Gastrocnemius medialis (tissue), 4 donors: ENCODE results near the gene GALNT2. TPM values are rescaled to one million over a fixed set of nuclear protein-coding genes. Genes with fewer than 3 reads are reported as not detected.

Source experiments
- ATAC-seq, 2 donors: fragments of 150-250 bp; one replicate each; pipeline ENCODE4 v1.9.1; 2016
- DNase-seq, 2 donors: peaks; one replicate each; pipeline ENCODE4 v3.0.0-alpha.2; 2019
- H3K27ac ChIP-seq, 4 donors: fragments of 200-600 bp; sonication (generic); 1 replicate in 1 of 4; 2 replicates in 3 of 4; pipeline ENCODE4 v1.5.1; 2016 to 2018; ENCODE audit warnings: mild to moderate bottlenecking in 2 of 4, moderate library complexity in 1 of 4
- H3K27me3 ChIP-seq, 3 donors: fragments of 200-600 bp; sonication (generic) in 2 of 3; 1 replicate in 1 of 3; 2 replicates in 2 of 3; pipeline versions ENCODE4 v1.5.1 to v1.6.0; 2016 to 2019; ENCODE audit warnings: mild to moderate bottlenecking in 1 of 3, moderate library complexity in 1 of 3
- H3K36me3 ChIP-seq, 2 donors: fragments of 200-600 bp; sonication (generic) in 1 of 2; one replicate each; pipeline ENCODE4 v1.5.1; 2017 to 2018
- H3K4me1 ChIP-seq, 2 donors: fragments of 200-600 bp; sonication (generic) in 1 of 2; one replicate each; pipeline ENCODE4 v1.5.1; 2016 to 2017; ENCODE audit warnings: mild to moderate bottlenecking in 2 of 2
- H3K4me3 ChIP-seq, 4 donors: fragments of 200-600 bp; sonication (generic) in 3 of 4; 1 replicate in 1 of 4; 2 replicates in 3 of 4; pipeline ENCODE4 v1.5.1; 2016 to 2019; ENCODE audit warnings: mild to moderate bottlenecking in 2 of 4
- H3K9me3 ChIP-seq, 3 donors: fragments of 200-600 bp; sonication (generic) in 2 of 3; 1 replicate in 1 of 3; 2 replicates in 2 of 3; pipeline ENCODE4 v1.5.1; 2016 to 2019
- POLR2A ChIP-seq, 2 donors: fragments of 450-650 bp; IDR thresholded peaks; one replicate each; pipeline ENCODE4 v1.6.1; 2017; ENCODE audit warnings: antibody characterized with exemption in 2 of 2, mild to moderate bottlenecking in 2 of 2, moderate library complexity in 2 of 2
- in situ Hi-C, 4 donors: fragments of 200-750 bp; cut with MboI; loops; one replicate each; pipeline versions ENCODE4 v1.15.0 to v1.8.0; 2017; ENCODE audit warnings: low sequenced_read_pairs in 4 of 4
- intact Hi-C: fragments of 100-400 bp; cut with DNase I; formaldehyde crosslinking; loops from one replicate; pipeline ENCODE4 v1.15.1; 2023; ENCODE audit warnings: low total_unique reads
- total RNA-seq, 4 donors: library from RNA; depleted of rRNA; stranded (reverse); fragments of >200 nt; gene quantifications; one replicate each; pipeline versions ENCODE4 v1.1.0 to v1.2.3, GENCODE V29; 2016
- TF ChIP-seq, protein P1 (sequence below), 5 experiments: fragments of 450-650 bp in 3 of 5; fragments of 200-600 bp in 2 of 5; sonication (generic) in 2 of 5; IDR thresholded peaks in 4 of 5; conservative IDR thresholded peaks in 1 of 5; 1 replicate in 4 of 5; 2 replicates in 1 of 5; pipeline ENCODE4 v1.5.1; 2016 to 2019; ENCODE audit warnings: antibody characterized with exemption in 5 of 5, mild to moderate bottlenecking in 3 of 5, moderate library complexity in 3 of 5

The GALNT2 gene
- total RNA-seq, 4 donors from 2014 or later: 73.7 to 106 (median 78.3) TPM

DNA sequence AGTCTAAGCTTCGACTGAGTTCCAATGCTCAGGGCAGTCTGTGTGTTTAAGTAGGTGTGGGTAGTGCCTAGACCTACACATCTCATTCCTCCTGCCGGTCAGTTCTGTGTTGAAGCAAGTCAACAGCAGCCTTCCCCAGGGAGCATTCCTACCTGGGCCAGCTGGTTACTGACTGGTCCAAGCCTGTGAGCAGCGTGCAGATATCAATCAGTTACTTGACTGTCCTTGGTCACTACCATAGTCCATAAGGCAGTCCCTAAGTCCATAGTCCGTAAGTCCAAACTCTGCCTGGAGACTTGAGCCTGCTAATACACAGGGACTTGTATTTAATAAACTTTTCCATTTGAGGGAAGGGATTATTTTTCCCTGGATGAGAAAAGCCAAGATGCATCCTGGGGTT is 187.2 kb downstream of the GALNT2 start:
- intact Hi-C loops (no loop called here), in situ Hi-C loops (no loop called here)
- Histone ChIP-seq H3K4me3 (no peak overlapping the region), H3K4me1 (peaks cover 8 to 11% of the 10 kb centered on the region in 2 donors), H3K36me3 (peaks cover 0 to 19% of the 10 kb centered on the region in 2 donors), H3K27me3 (no peaks in the 10 kb centered on the region), H3K9me3 (no peaks in the 10 kb centered on the region), H3K27ac (no peak overlapping the region)
- ATAC-seq: no peak
- DNase-seq: no peak
- no peak for TF ChIP-seq POLR2A (IDR thresholded peaks at IDR 0.05)
- TF ChIP-seq, protein P1, sequence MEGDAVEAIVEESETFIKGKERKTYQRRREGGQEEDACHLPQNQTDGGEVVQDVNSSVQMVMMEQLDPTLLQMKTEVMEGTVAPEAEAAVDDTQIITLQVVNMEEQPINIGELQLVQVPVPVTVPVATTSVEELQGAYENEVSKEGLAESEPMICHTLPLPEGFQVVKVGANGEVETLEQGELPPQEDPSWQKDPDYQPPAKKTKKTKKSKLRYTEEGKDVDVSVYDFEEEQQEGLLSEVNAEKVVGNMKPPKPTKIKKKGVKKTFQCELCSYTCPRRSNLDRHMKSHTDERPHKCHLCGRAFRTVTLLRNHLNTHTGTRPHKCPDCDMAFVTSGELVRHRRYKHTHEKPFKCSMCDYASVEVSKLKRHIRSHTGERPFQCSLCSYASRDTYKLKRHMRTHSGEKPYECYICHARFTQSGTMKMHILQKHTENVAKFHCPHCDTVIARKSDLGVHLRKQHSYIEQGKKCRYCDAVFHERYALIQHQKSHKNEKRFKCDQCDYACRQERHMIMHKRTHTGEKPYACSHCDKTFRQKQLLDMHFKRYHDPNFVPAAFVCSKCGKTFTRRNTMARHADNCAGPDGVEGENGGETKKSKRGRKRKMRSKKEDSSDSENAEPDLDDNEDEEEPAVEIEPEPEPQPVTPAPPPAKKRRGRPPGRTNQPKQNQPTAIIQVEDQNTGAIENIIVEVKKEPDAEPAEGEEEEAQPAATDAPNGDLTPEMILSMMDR (IDR thresholded peaks at IDR 0.05 in 4 of 5, conservative IDR thresholded peaks at IDR 0.05 in 1 of 5): no peak

DNA sequence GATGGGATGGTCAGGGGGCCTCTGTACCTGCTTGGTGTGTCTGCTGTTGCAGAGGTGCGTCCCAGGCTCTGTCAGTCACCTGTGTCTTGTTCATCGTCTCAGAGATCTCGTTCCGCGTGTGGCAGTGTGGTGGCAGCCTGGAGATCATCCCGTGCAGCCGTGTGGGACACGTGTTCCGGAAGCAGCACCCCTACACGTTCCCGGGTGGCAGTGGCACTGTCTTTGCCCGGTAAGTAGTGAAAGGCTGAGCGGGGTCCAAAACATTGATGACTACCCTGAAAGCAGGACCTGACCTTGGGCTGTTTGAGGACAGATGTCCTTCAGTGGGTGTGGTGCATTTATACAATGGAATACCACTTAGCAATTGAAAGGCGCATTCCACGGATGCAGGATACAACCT is 188.1 kb downstream of the GALNT2 start:
- Histone ChIP-seq H3K4me3 (no peak overlapping the region), H3K36me3 (peaks cover 0 to 11% of the 10 kb centered on the region in 2 donors), H3K27me3 (no peaks in the 10 kb centered on the region), H3K4me1 (peaks cover 8 to 11% of the 10 kb centered on the region in 2 donors), H3K9me3 (no peaks in the 10 kb centered on the region), H3K27ac (no peak overlapping the region)
- in situ Hi-C loops: no loop called here
- intact Hi-C loops: no loop called here
- ATAC-seq: no peak
- DNase-seq: no peak
- TF ChIP-seq, protein P1 (IDR thresholded peaks at IDR 0.05 in 4 of 5, conservative IDR thresholded peaks at IDR 0.05 in 1 of 5): no peak
- TF ChIP-seq POLR2A (IDR thresholded peaks at IDR 0.05): no peak

- Histone ChIP-seq H3K27ac (no peak overlapping the region), H3K4me1 (peaks cover 8 to 11% of the 10 kb centered on the region in 2 donors), H3K36me3 (peaks cover 0 to 8% of the 10 kb centered on the region in 2 donors), H3K9me3 (no peaks in the 10 kb centered on the region), H3K27me3 (no peaks in the 10 kb centered on the region), H3K4me3 (no peak overlapping the region)
- intact Hi-C loops (no loop called here), in situ Hi-C loops (no loop called here)
- DNase-seq (no peak), ATAC-seq (no peak)
- TF ChIP-seq, protein P1 (IDR thresholded peaks at IDR 0.05 in 4 of 5, conservative IDR thresholded peaks at IDR 0.05 in 1 of 5): no peak
- no peak for TF ChIP-seq POLR2A (IDR thresholded peaks at IDR 0.05)
Measured at GRCh38 chr1:230255991-230256390, 189.0 kb downstream of the GALNT2 start.

DNA sequence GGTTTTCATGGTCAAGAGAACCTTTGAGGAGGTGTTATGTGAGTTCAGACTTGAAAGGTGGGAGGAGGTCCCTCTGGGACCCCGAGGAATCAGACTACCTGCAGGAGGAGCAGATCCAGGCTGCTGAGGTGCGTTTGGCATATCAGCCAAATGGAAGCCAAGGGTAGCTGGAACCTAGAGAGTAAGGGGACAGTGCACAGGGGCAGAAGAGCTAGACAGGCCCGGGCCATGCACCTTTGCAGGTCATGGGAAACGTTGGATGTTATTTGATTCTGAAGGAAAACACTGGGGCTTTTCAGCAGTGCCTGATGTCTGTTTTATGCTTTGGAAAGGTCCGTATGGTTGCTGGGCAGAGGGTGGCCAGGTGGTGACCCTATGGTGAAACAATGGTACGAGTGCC is 189.9 kb downstream of the GALNT2 start:
- in situ Hi-C loops: no loop called here

More for the DNA sequence above, 189.9 kb downstream of the GALNT2 start:
- ATAC-seq (no peak), DNase-seq (no peak)
- H3K27me3 ChIP-seq: no peaks in the 10 kb centered on the region
- peaks cover 8 to 11% of the 10 kb centered on the region in 2 donors for H3K4me1 ChIP-seq
- no peak overlapping the region for H3K27ac ChIP-seq
- H3K36me3 ChIP-seq: peaks cover 0 to 10% of the 10 kb centered on the region in 2 donors
- H3K4me3 ChIP-seq: no peak overlapping the region
- intact Hi-C loops: no loop called here
- TF ChIP-seq, protein P1 (IDR thresholded peaks at IDR 0.05 in 4 of 5, conservative IDR thresholded peaks at IDR 0.05 in 1 of 5): no peak
- no peaks in the 10 kb centered on the region for H3K9me3 ChIP-seq
